Parathyroid adenoma (tissue), 2 donors: Measurements from ENCODE around the gene ZNF33B.

Source experiments
- H2AFZ ChIP-seq: fragments of 300-600 bp; sonication (generic); one replicate; pipeline ENCODE4 v1.7.0; 2017; ENCODE audit warnings: antibody characterized with exemption, mild to moderate bottlenecking
- H3K27ac ChIP-seq: fragments of 300-600 bp; sonication (generic); one replicate; pipeline ENCODE4 v1.7.0; 2017
- H3K27me3 ChIP-seq: fragments of 300-600 bp; sonication (generic); one replicate; pipeline ENCODE4 v1.7.0; 2017; ENCODE audit warnings: low read length; ENCODE audit not compliant: control insufficient read depth, insufficient read depth
- H3K36me3 ChIP-seq: fragments of 300-600 bp; sonication (generic); one replicate; pipeline ENCODE4 v1.7.0; 2017; ENCODE audit warnings: low read length; ENCODE audit not compliant: control insufficient read depth, insufficient read depth
- H3K4me1 ChIP-seq: fragments of 300-600 bp; sonication (generic); one replicate; pipeline ENCODE4 v1.7.0; 2017; ENCODE audit warnings: control low read depth
- H3K4me2 ChIP-seq: fragments of 300-600 bp; sonication (generic); one replicate; pipeline ENCODE4 v1.7.0; 2017; ENCODE audit warnings: low read length
- H3K4me3 ChIP-seq: fragments of 300-600 bp; sonication (generic); one replicate; pipeline ENCODE4 v1.7.0; 2017; ENCODE audit warnings: low read depth, low read length
- H3K79me2 ChIP-seq: fragments of 300-600 bp; sonication (generic); one replicate; pipeline ENCODE4 v1.7.0; 2017; ENCODE audit warnings: control low read depth
- H3K9ac ChIP-seq: fragments of 300-600 bp; sonication (generic); one replicate; pipeline ENCODE4 v1.7.0; 2017; ENCODE audit warnings: mild to moderate bottlenecking
- H3K9me3 ChIP-seq: fragments of 300-600 bp; sonication (generic); one replicate; pipeline ENCODE4 v1.7.0; 2017; ENCODE audit warnings: low read length; ENCODE audit not compliant: control insufficient read depth
- CTCF ChIP-seq: fragments of 300-600 bp; sonication (generic); IDR thresholded peaks from one replicate; pipeline ENCODE4 v1.7.0; 2017; ENCODE audit warnings: antibody characterized with exemption, mild to moderate bottlenecking
- donor health status: primary hyperparathyroidism.

ZNF33B gene

GRCh38 chr10:42594246-42594650, 44.1 kb downstream of the ZNF33B start:
- Histone ChIP-seq H3K27ac (no peak overlapping the region), H3K79me2 (no peaks in the 10 kb centered on the region), H2AFZ (no peak overlapping the region), H3K9ac (no peak overlapping the region), H3K36me3 (peaks cover 5% of the 10 kb centered on the region), H3K27me3 (no peaks in the 10 kb centered on the region), H3K4me3 (no peak overlapping the region), H3K4me1 (no peaks in the 10 kb centered on the region), H3K9me3 (no peaks in the 10 kb centered on the region), H3K4me2 (no peak overlapping the region)
- no peak for TF ChIP-seq CTCF

GRCh38 chr10:42593284-42593683, 45.1 kb downstream of the ZNF33B start:
- H3K4me2 ChIP-seq = no peak overlapping the region
- H2AFZ ChIP-seq = no peak overlapping the region
- H3K79me2 ChIP-seq = no peaks in the 10 kb centered on the region
- no peak overlapping the region for H3K9ac ChIP-seq
- TF ChIP-seq CTCF = no peak
- H3K36me3 ChIP-seq = peaks cover 5% of the 10 kb centered on the region
- no peak overlapping the region for H3K27ac ChIP-seq
- no peaks in the 10 kb centered on the region for H3K27me3 ChIP-seq
- H3K4me1 ChIP-seq = no peaks in the 10 kb centered on the region
- H3K9me3 ChIP-seq = no peaks in the 10 kb centered on the region
- H3K4me3 ChIP-seq = no peak overlapping the region

- H2AFZ ChIP-seq = no peak overlapping the region
- no peaks in the 10 kb centered on the region for H3K9me3 ChIP-seq
- no peaks in the 10 kb centered on the region for H3K79me2 ChIP-seq
- H3K4me2 ChIP-seq = no peak overlapping the region
- no peak overlapping the region for H3K9ac ChIP-seq
- H3K4me3 ChIP-seq = no peak overlapping the region
- no peaks in the 10 kb centered on the region for H3K27me3 ChIP-seq
- no peak overlapping the region for H3K27ac ChIP-seq
- no peaks in the 10 kb centered on the region for H3K36me3 ChIP-seq
- TF ChIP-seq CTCF = no peak
- no peaks in the 10 kb centered on the region for H3K4me1 ChIP-seq
These were observed 54.5 kb downstream of the ZNF33B start for GRCh38 chr10:42583828-42584227.

GRCh38 chr10:42578019-42578418, 60.4 kb downstream of the ZNF33B start:
- no peak overlapping the region for H3K4me2 ChIP-seq
- no peak overlapping the region for H2AFZ ChIP-seq

More at GRCh38 chr10:42578019-42578418, 60.4 kb downstream of the ZNF33B start:
- H3K36me3 ChIP-seq = no peaks in the 10 kb centered on the region
- H3K27ac ChIP-seq = no peak overlapping the region
- no peak overlapping the region for H3K9ac ChIP-seq
- H3K79me2 ChIP-seq = no peaks in the 10 kb centered on the region
- no peaks in the 10 kb centered on the region for H3K4me1 ChIP-seq
- no peaks in the 10 kb centered on the region for H3K27me3 ChIP-seq
- H3K9me3 ChIP-seq = no peaks in the 10 kb centered on the region
- TF ChIP-seq CTCF = no peak
- no peak overlapping the region for H3K4me3 ChIP-seq
